ENCODE data around the gene MYO1B.

DNA sequence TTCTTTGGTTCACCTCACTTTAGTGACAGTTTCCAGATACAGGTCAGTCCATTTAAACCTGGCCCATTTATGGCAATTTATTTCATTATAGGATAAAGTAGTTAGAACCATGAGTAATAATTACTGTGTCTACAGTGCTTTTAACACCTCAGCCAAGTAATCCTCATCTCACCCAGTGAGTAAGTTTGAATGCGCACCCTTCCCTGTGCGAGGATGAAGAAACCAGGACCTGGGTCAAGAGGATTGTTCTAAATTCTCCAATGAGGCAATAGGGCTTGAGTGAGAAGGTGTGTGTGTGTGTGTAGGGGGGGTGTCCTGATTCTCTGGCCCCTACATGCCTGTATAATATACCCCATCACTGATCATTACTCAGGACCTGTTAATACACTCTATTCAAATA lies 854 bp upstream of the MYO1B start:
- no peak for TF ChIP-seq CTCF (conservative IDR thresholded peaks at IDR 0.05; ENCODE audit: low read depth, low read length)
- TF ChIP-seq EZH2phosphoT487 (IDR thresholded peaks at IDR 0.05; ENCODE audit: borderline replicate concordance, low read length), result no peak
- no peak for TF ChIP-seq EZH2 (IDR thresholded peaks at IDR 0.05; ENCODE audit: low read length, unreplicated experiment)

Data from PC-3 (cell line).